ENCODE measurements around the gene NEAT1.
A peak's percentile ranks its signal among the peaks of the same experiment; 100 is the strongest.

Gene NEAT1

DNA sequence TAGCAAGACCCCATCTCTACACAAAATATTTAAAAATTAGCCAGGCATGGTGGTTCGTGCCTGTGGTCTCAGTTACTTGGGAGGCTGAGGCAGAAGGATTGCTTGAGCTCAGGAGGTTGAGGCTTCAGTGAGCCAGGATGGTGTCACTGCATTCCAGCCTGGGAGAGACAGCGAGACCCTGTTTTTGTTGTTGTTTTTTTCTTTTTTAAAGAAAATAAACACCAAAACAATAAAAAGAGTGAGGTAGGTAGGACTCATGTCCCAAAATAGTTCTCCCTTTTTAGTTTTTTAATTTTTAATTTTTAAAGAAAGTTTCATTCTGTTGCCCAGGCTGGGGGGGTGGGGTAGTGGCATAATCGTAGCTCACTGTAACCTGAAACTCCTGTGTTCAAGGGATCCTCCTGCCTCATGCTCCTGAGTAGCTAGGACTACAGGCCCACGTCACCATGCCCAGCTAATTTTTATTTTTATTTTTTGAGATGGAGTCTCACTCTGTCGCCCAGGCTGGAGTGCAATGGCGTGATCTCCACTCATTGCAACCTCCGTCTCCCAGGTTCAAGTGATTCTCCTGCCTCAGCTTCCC lies 50.8 kb downstream of the NEAT1 start:
- peak overlapping the region; percentile 36 to 96 for H3K27ac ChIP-seq (ENCODE audit: insufficient read depth in 1 of 2, low read depth in 1 of 2, low read length in 2 of 2, poor library complexity in 1 of 2, severe bottlenecking in 2 of 2)
- DNase-seq: no peak
- no peak overlapping the region for H3K4me3 ChIP-seq (ENCODE audit: control insufficient read depth in 1 of 7, extremely low read depth in 1 of 7, insufficient read depth in 4 of 7, low read depth in 2 of 7, low read length in 6 of 7)
- H3K27me3 ChIP-seq (replicated peaks in 2 of 5; ENCODE audit: control insufficient read depth in 4 of 5, insufficient read depth in 5 of 5, low read length in 4 of 5): no peaks in the 10 kb centered on the region
- ChIA-PET CTCF (interaction anchor here (1.0 to 18.9 kb wide), 3 partner anchors 25 to 57 kb away, joined by 3 to 653 read pairs (median 15); partner anchors contain the start of gene MALAT1), POLR2A (interaction anchor here (3.0 to 15.5 kb wide), 2 partner anchors 25 to 51 kb away, joined by 91 to 1072 read pairs; partner anchors contain the start of genes MALAT1 and NEAT1)
- H3K9me3 ChIP-seq (ENCODE audit: control extremely low read depth in 1 of 5, control insufficient read depth in 4 of 5, insufficient read depth in 2 of 5, low read depth in 1 of 5, low read length in 4 of 5): no peaks in the 10 kb centered on the region
- no peaks in the 10 kb centered on the region for H3K36me3 ChIP-seq (ENCODE audit: control insufficient read depth in 4 of 4, insufficient read depth in 4 of 4, low read length in 3 of 4)
- 100% methylated on average over 2 of the region's 7 CpGs for WGBS (ENCODE audit: insufficient coverage)
- peaks cover 10 to 58% (median 50%) of the 10 kb centered on the region in 4 experiments for H3K4me1 ChIP-seq (ENCODE audit: control extremely low read depth in 1 of 4, control insufficient read depth in 4 of 4, insufficient read depth in 4 of 4, low read length in 3 of 4)

- Histone ChIP-seq H3K36me3 (ENCODE audit: control insufficient read depth in 4 of 4, insufficient read depth in 4 of 4, low read length in 3 of 4) (no peaks in the 10 kb centered on the region), H3K4me3 (ENCODE audit: control insufficient read depth in 1 of 7, extremely low read depth in 1 of 7, insufficient read depth in 4 of 7, low read depth in 2 of 7, low read length in 6 of 7) (no peak overlapping the region), H3K27ac (ENCODE audit: insufficient read depth in 1 of 2, low read depth in 1 of 2, low read length in 2 of 2, poor library complexity in 1 of 2, severe bottlenecking in 2 of 2) (peak overlapping the region in 1 of 2 experiments; percentile 25), H3K4me1 (ENCODE audit: control extremely low read depth in 1 of 4, control insufficient read depth in 4 of 4, insufficient read depth in 4 of 4, low read length in 3 of 4) (peaks cover 10 to 67% (median 54%) of the 10 kb centered on the region in 4 experiments), H3K27me3 (replicated peaks in 2 of 5; ENCODE audit: control insufficient read depth in 4 of 5, insufficient read depth in 5 of 5, low read length in 4 of 5) (no peaks in the 10 kb centered on the region), H3K9me3 (ENCODE audit: control extremely low read depth in 1 of 5, control insufficient read depth in 4 of 5, insufficient read depth in 2 of 5, low read depth in 1 of 5, low read length in 4 of 5) (no peaks in the 10 kb centered on the region)
- ChIA-PET CTCF (interaction anchor here (0.7 to 18.9 kb wide), 2 partner anchors 14 to 23 kb away, joined by 3 to 653 read pairs; partner anchors contain the start of gene MALAT1), POLR2A (interaction anchor here (15.5 kb wide), 1 partner anchor 23 kb away, joined by 1072 read pairs; the partner anchor contains the start of gene MALAT1)
- 100% methylated on average over 1 of the region's 3 CpGs for WGBS (ENCODE audit: insufficient coverage)
- no peak for DNase-seq
Measured at GRCh38 chr11:65474864-65475263, 52.3 kb downstream of the NEAT1 start.

DNA sequence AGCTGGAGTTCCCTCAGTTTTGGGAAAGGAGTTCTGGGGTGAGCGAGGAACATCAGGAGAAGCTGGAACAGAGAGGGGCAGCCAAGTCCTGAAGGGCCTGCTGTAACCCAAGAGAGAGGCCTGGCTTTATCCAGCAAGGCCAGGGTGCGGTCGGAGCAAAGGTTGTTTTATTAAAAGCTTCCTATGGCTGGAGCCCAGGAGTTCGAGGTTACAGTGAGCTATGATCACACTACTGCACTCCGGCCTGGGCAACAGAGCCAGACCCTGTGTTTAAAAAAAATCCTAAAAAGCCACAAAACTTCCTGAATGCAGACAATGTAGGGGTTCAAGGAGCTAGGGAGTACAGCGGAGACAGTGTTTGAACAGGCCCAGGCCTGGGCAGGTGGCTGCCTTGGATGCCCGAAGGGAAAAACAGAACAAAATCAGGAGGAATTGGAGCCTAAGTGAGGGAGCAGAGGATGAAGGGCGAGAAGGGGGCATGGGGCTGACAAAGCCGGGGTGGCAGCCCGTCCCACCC lies 54.1 kb downstream of the NEAT1 start:
- peak overlapping the region; percentile 42 to 88 (median 83) for H3K4me3 ChIP-seq (ENCODE audit: control insufficient read depth in 1 of 7, extremely low read depth in 1 of 7, insufficient read depth in 4 of 7, low read depth in 2 of 7, low read length in 6 of 7)
- no peaks in the 10 kb centered on the region for H3K9me3 ChIP-seq (ENCODE audit: control extremely low read depth in 1 of 5, control insufficient read depth in 4 of 5, insufficient read depth in 2 of 5, low read depth in 1 of 5, low read length in 4 of 5)
- peaks cover 10 to 60% (median 51%) of the 10 kb centered on the region in 4 experiments for H3K4me1 ChIP-seq (ENCODE audit: control extremely low read depth in 1 of 4, control insufficient read depth in 4 of 4, insufficient read depth in 4 of 4, low read length in 3 of 4)
- WGBS (ENCODE audit: insufficient coverage): 26% methylated on average over 9 of the region's 10 CpGs
- ChIA-PET POLR2A (interaction anchor here (0.7 to 15.5 kb wide), 5 partner anchors 21 to 99 kb away, joined by 3 to 1072 read pairs (median 4); partner anchors contain the start of genes MALAT1 and NEAT1), CTCF (interaction anchor here (1.1 to 18.9 kb wide), 7 partner anchors 12 to 99 kb away, joined by 3 to 653 read pairs (median 3); partner anchors contain the start of gene MALAT1)
- H3K27me3 ChIP-seq (replicated peaks in 2 of 5; ENCODE audit: control insufficient read depth in 4 of 5, insufficient read depth in 5 of 5, low read length in 4 of 5): no peaks in the 10 kb centered on the region
- DNase-seq: no peak
- H3K27ac ChIP-seq (ENCODE audit: insufficient read depth in 1 of 2, low read depth in 1 of 2, low read length in 2 of 2, poor library complexity in 1 of 2, severe bottlenecking in 2 of 2): peak overlapping the region; percentile 98
- no peaks in the 10 kb centered on the region for H3K36me3 ChIP-seq (ENCODE audit: control insufficient read depth in 4 of 4, insufficient read depth in 4 of 4, low read length in 3 of 4)

- Histone ChIP-seq H3K4me1 (ENCODE audit: control extremely low read depth in 1 of 4, control insufficient read depth in 4 of 4, insufficient read depth in 4 of 4, low read length in 3 of 4) (peaks cover 9 to 55% (median 48%) of the 10 kb centered on the region in 4 experiments), H3K9me3 (ENCODE audit: control extremely low read depth in 1 of 5, control insufficient read depth in 4 of 5, insufficient read depth in 2 of 5, low read depth in 1 of 5, low read length in 4 of 5) (no peaks in the 10 kb centered on the region), H3K27me3 (replicated peaks in 2 of 5; ENCODE audit: control insufficient read depth in 4 of 5, insufficient read depth in 5 of 5, low read length in 4 of 5) (no peaks in the 10 kb centered on the region), H3K36me3 (ENCODE audit: control insufficient read depth in 4 of 4, insufficient read depth in 4 of 4, low read length in 3 of 4) (no peaks in the 10 kb centered on the region), H3K4me3 (ENCODE audit: control insufficient read depth in 1 of 7, extremely low read depth in 1 of 7, insufficient read depth in 4 of 7, low read depth in 2 of 7, low read length in 6 of 7) (peak overlapping the region; percentile 42 to 88 (median 83)), H3K27ac (ENCODE audit: insufficient read depth in 1 of 2, low read depth in 1 of 2, low read length in 2 of 2, poor library complexity in 1 of 2, severe bottlenecking in 2 of 2) (peak overlapping the region; percentile 98)
- CTCF ChIA-PET: interaction anchor here (0.6 to 18.9 kb wide), 7 partner anchors 13 to 99 kb away, joined by 3 to 653 read pairs (median 3); partner anchors contain the start of gene MALAT1
- peak; percentile 91 to 97 (median 96) for DNase-seq
- 0% methylated on average over 46 of the region's 60 CpGs for WGBS (ENCODE audit: insufficient coverage)
- POLR2A ChIA-PET: interaction anchor here (0.7 to 15.5 kb wide), 7 partner anchors 21 to 99 kb away, joined by 3 to 1072 read pairs (median 4); partner anchors contain the start of genes MALAT1 and NEAT1
Measured at GRCh38 chr11:65477149-65477965, 54.8 kb downstream of the NEAT1 start.

DNA sequence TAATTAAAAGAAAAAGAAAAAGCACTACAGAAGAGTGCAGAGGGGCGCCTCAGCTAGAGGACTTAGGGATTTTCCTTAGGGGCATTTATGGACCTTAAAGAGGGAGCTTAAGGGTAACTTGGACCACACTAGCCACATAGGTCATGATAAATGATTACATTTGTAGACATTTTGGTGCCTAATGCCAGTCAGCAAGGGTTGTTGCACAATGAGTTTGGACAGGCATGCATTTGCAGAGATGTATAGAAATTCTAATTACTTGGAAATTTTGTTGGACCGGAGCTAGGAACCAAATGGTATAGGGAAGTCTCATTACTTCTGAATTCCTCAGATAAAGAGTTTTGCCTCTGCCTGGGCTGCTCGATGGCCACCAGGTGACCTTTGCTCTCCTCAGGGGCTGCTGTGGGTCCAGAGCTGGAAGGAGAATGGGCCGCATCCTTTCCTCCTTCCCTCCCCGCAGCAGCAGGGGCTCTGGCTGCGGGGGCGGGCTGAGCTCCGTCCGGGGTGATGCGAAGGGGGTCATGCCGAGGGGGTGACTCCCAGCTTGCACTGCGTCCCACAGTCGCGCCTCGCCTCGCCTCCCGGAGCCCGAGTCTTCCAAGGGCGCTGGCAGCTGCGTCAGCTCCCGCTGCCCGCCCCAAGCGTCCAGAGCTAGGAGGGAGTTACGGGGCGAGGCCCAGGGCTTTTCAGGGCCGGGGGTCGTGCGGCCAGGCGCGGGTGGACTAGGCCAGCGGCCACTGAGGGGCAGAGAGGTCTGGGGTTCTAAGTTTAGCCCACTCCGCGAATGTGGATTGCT lies 56.0 kb downstream of the NEAT1 start:
- no peak for DNase-seq
- 94% methylated on average over 24 of the region's 33 CpGs for WGBS (ENCODE audit: insufficient coverage)
- Histone ChIP-seq H3K27me3 (replicated peaks in 2 of 5; ENCODE audit: control insufficient read depth in 4 of 5, insufficient read depth in 5 of 5, low read length in 4 of 5) (no peaks in the 10 kb centered on the region), H3K4me3 (ENCODE audit: control insufficient read depth in 1 of 7, extremely low read depth in 1 of 7, insufficient read depth in 4 of 7, low read depth in 2 of 7, low read length in 6 of 7) (peak overlapping the region in 1 of 7 experiments; percentile 86), H3K36me3 (ENCODE audit: control insufficient read depth in 4 of 4, insufficient read depth in 4 of 4, low read length in 3 of 4) (no peaks in the 10 kb centered on the region), H3K9me3 (ENCODE audit: control extremely low read depth in 1 of 5, control insufficient read depth in 4 of 5, insufficient read depth in 2 of 5, low read depth in 1 of 5, low read length in 4 of 5) (no peaks in the 10 kb centered on the region), H3K4me1 (ENCODE audit: control extremely low read depth in 1 of 4, control insufficient read depth in 4 of 4, insufficient read depth in 4 of 4, low read length in 3 of 4) (peaks cover 0 to 49% (median 38%) of the 10 kb centered on the region in 4 experiments), H3K27ac (ENCODE audit: insufficient read depth in 1 of 2, low read depth in 1 of 2, low read length in 2 of 2, poor library complexity in 1 of 2, severe bottlenecking in 2 of 2) (peak overlapping the region; percentile 98)
- CTCF ChIA-PET: interaction anchor here (0.9 to 18.9 kb wide), 8 partner anchors 12 to 111 kb away, joined by 3 to 653 read pairs (median 3); partner anchors contain the start of gene MALAT1
- POLR2A ChIA-PET: interaction anchor here (0.5 to 15.5 kb wide), 6 partner anchors 19 to 1778 kb away, joined by 3 to 1072 read pairs (median 4); partner anchors contain the start of genes MALAT1 and NEAT1

All from common myeloid progenitor, CD34-positive (primary cell).